ENCODE measurements around the gene TMSB15B. TPM values are rescaled to one million over a fixed set of nuclear protein-coding genes. Genes with fewer than 3 reads are reported as not detected.

The TMSB15B gene
- total RNA-seq, 1 experiment from 2014 or later: 10.4 TPM

GRCh38 chrX:103941201-103941975, 21.0 kb upstream of the TMSB15B start:
- no TSS peak for BruUV-seq (replicated peaks)
- Histone ChIP-seq H3K36me3 (ENCODE audit: control insufficient read depth, insufficient read depth, low read length) (no peaks in the 10 kb centered on the region), H3K4me3 (ENCODE audit: low read depth in 2 of 2, low read length in 2 of 2) (no peak overlapping the region), H3K27me3 (ENCODE audit: control insufficient read depth, insufficient read depth, low read length) (no peaks in the 10 kb centered on the region), H3K4me1 (ENCODE audit: control insufficient read depth, insufficient read depth, low read length) (no peaks in the 10 kb centered on the region), H3K27ac (ENCODE audit: low read length) (no peak overlapping the region), H3K9me3 (ENCODE audit: control insufficient read depth, insufficient read depth, low read depth, low read length) (no peaks in the 10 kb centered on the region)
- TF ChIP-seq SIN3A (IDR thresholded peaks at IDR 0.05; ENCODE audit: borderline replicate concordance, insufficient read depth, low read depth, low read length) (no peak), REST (IDR thresholded peaks at IDR 0.05; ENCODE audit: insufficient read depth in 1 of 2, low read depth in 2 of 2, low read length in 1 of 2) (no peak)
- TF ChIP-seq, protein P1, sequence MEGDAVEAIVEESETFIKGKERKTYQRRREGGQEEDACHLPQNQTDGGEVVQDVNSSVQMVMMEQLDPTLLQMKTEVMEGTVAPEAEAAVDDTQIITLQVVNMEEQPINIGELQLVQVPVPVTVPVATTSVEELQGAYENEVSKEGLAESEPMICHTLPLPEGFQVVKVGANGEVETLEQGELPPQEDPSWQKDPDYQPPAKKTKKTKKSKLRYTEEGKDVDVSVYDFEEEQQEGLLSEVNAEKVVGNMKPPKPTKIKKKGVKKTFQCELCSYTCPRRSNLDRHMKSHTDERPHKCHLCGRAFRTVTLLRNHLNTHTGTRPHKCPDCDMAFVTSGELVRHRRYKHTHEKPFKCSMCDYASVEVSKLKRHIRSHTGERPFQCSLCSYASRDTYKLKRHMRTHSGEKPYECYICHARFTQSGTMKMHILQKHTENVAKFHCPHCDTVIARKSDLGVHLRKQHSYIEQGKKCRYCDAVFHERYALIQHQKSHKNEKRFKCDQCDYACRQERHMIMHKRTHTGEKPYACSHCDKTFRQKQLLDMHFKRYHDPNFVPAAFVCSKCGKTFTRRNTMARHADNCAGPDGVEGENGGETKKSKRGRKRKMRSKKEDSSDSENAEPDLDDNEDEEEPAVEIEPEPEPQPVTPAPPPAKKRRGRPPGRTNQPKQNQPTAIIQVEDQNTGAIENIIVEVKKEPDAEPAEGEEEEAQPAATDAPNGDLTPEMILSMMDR (IDR thresholded peaks at IDR 0.05): peak; percentile 53; the same call in 1 of the 2 replicates
- ChIA-PET POLR2A (no interaction called here), CTCF (interaction anchor here (0.6 to 1.0 kb wide), 3 partner anchors 96 to 254 kb away, joined by 3 to 9 read pairs (median 6); no protein-coding TSS in a partner anchor)
- ATAC-seq (peak; percentile 86), DNase-seq (ENCODE audit: low read depth, low spot score) (no peak)
- in situ Hi-C loops (cut with HindIII; ENCODE audit: low pct_unique_long_range_greater_than_20kb, low sequenced_read_pairs) (no loop called here), intact Hi-C loops (cut with micrococcal nuclease; ENCODE audit: unreplicated experiment) (loop anchor here (1.0 kb wide), 1 partner anchor 96 kb away; no protein-coding TSS in a partner anchor)

DNA sequence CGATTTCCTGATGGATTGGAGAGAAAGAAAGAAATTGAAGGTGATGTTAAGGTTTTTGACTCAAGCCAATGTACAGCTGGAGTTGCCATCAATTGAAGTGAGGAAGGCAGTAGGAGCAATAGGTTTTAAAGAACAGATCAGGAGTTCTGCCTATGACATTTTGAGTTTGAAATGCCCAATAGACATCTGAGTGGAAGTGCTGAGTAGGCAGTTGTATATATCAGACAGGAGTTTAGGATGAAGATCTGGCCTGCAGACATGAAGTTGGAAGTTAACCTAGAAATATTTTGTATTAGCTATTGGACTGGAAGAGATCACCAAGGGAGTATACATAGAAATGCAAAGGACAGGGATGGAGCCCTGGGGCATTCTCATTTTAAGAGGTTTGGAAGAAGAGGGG, 12.9 kb upstream of the TMSB15B start:
- no TSS peak for BruUV-seq (replicated peaks)
- no peak overlapping the region for H3K4me3 ChIP-seq (ENCODE audit: low read depth in 2 of 2, low read length in 2 of 2)
- H3K27ac ChIP-seq (ENCODE audit: low read length): no peak overlapping the region
- H3K27me3 ChIP-seq (ENCODE audit: control insufficient read depth, insufficient read depth, low read length): no peaks in the 10 kb centered on the region
- no peaks in the 10 kb centered on the region for H3K4me1 ChIP-seq (ENCODE audit: control insufficient read depth, insufficient read depth, low read length)
- in situ Hi-C loops (cut with HindIII; ENCODE audit: low pct_unique_long_range_greater_than_20kb, low sequenced_read_pairs): no loop called here
- ATAC-seq: no peak
- intact Hi-C loops (cut with micrococcal nuclease; ENCODE audit: unreplicated experiment): no loop called here
- no peak for DNase-seq (ENCODE audit: low read depth, low spot score)
- POLR2A ChIA-PET: no interaction called here
- TF ChIP-seq REST (IDR thresholded peaks at IDR 0.05; ENCODE audit: insufficient read depth in 1 of 2, low read depth in 2 of 2, low read length in 1 of 2) (no peak), SIN3A (IDR thresholded peaks at IDR 0.05; ENCODE audit: borderline replicate concordance, insufficient read depth, low read depth, low read length) (no peak), TCF7L2 (IDR thresholded peaks at IDR 0.05; ENCODE audit: low read depth, low read length) (no peak), POLR2AphosphoS5 (IDR thresholded peaks at IDR 0.05; ENCODE audit: low read depth, low read length) (no peak)
- TF ChIP-seq, protein P1 (IDR thresholded peaks at IDR 0.05): no peak
- no peaks in the 10 kb centered on the region for H3K36me3 ChIP-seq (ENCODE audit: control insufficient read depth, insufficient read depth, low read length)
- CTCF ChIA-PET: no interaction called here
- H3K9me3 ChIP-seq (ENCODE audit: control insufficient read depth, insufficient read depth, low read depth, low read length): no peaks in the 10 kb centered on the region

Data from Panc1 (cell line).